ENCODE data around the gene SPTAN1. TPM values are rescaled to one million over a fixed set of nuclear protein-coding genes. Genes with fewer than 3 reads are reported as not detected.

Gene SPTAN1
- total and polyA plus RNA-seq, 2 donors (not counting 3 experiments of a cell fraction or from before 2014, with no cell fraction given), result 408 to 502 TPM

GRCh38 chr9:128529191-128529590 is 23.2 kb upstream of the SPTAN1 start:
- no peaks in the 10 kb centered on the region for H3K9me1 ChIP-seq (replicated peaks; ENCODE audit: control insufficient read depth, extremely low read depth, insufficient read depth, low read length)
- H3K27me3 ChIP-seq (ENCODE audit: control insufficient read depth in 2 of 2, insufficient read depth in 2 of 2, low read length in 2 of 2), result no peaks in the 10 kb centered on the region
- CTCF ChIA-PET, result interaction anchor here (1.2 to 3.9 kb wide), 4 partner anchors 8 to 90 kb away, joined by 4 to 11 read pairs (median 6); partner anchors contain the start of gene GLE1
- POLR2A ChIA-PET, result interaction anchor here (1.3 kb wide), 1 partner anchor 25 kb away, joined by 3 read pairs; no protein-coding TSS in a partner anchor
- H3K9me3 ChIP-seq (replicated peaks; ENCODE audit: control insufficient read depth, insufficient read depth, low read length), result no peaks in the 10 kb centered on the region
- peak overlapping the region; percentile 1 for H3K4me2 ChIP-seq (ENCODE audit: insufficient read depth, low read length)
- H3K36me3 ChIP-seq (ENCODE audit: control insufficient read depth in 2 of 2, extremely low read depth in 1 of 2, insufficient read depth in 2 of 2, low read length in 2 of 2), result peaks cover 5 to 8% of the 10 kb centered on the region in 2 experiments
- no peaks in the 10 kb centered on the region for H3K79me2 ChIP-seq (ENCODE audit: control insufficient read depth, insufficient read depth, low read length)
- FAIRE-seq (peak; percentile 84), DNase-seq (ENCODE audit: low read depth, low spot score) (peak; percentile 20)
- TF ChIP-seq POLR2A (IDR thresholded peaks at IDR 0.05; ENCODE audit: low read depth, low read length) (no peak), EZH2 (IDR thresholded peaks at IDR 0.05; ENCODE audit: borderline replicate concordance, low read depth, low read length, severe bottlenecking) (no peak), MYC (IDR thresholded peaks at IDR 0.05; ENCODE audit: low read depth, low read length) (no peak)
- TF ChIP-seq, protein P1, sequence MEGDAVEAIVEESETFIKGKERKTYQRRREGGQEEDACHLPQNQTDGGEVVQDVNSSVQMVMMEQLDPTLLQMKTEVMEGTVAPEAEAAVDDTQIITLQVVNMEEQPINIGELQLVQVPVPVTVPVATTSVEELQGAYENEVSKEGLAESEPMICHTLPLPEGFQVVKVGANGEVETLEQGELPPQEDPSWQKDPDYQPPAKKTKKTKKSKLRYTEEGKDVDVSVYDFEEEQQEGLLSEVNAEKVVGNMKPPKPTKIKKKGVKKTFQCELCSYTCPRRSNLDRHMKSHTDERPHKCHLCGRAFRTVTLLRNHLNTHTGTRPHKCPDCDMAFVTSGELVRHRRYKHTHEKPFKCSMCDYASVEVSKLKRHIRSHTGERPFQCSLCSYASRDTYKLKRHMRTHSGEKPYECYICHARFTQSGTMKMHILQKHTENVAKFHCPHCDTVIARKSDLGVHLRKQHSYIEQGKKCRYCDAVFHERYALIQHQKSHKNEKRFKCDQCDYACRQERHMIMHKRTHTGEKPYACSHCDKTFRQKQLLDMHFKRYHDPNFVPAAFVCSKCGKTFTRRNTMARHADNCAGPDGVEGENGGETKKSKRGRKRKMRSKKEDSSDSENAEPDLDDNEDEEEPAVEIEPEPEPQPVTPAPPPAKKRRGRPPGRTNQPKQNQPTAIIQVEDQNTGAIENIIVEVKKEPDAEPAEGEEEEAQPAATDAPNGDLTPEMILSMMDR (IDR thresholded peaks at IDR 0.05; ENCODE audit: extremely low read depth in 1 of 2, insufficient read depth in 1 of 2, low read depth in 1 of 2, low read length in 2 of 2), result no peak
- TF ChIP-seq, protein P2, sequence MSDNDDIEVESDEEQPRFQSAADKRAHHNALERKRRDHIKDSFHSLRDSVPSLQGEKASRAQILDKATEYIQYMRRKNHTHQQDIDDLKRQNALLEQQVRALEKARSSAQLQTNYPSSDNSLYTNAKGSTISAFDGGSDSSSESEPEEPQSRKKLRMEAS (IDR thresholded peaks at IDR 0.05; ENCODE audit: insufficient read depth, insufficient read length), result no peak
- no peak overlapping the region for H3K9ac ChIP-seq (replicated peaks; ENCODE audit: extremely low read depth, insufficient read depth, low read length)
- H2AFZ ChIP-seq (ENCODE audit: low read depth, low read length), result no peak overlapping the region
- peaks cover 14% of the 10 kb centered on the region for H3K4me1 ChIP-seq (ENCODE audit: control insufficient read depth, extremely low read depth, insufficient read depth, low read length)
- dilution Hi-C loops (cut with MboI; ENCODE audit: extremely low pct_ligation_motif_present, low sequenced_read_pairs), result no loop called here
- H3K4me3 ChIP-seq (replicated peaks in 1 of 3; ENCODE audit: insufficient read depth in 1 of 3, low read depth in 1 of 3, low read length in 3 of 3), result no peak overlapping the region
- BruUV-seq (replicated peaks), result no TSS peak
- H3K27ac ChIP-seq (ENCODE audit: insufficient read depth, low read depth, low read length), result peak overlapping the region; percentile 25
- H4K20me1 ChIP-seq (replicated peaks; ENCODE audit: control insufficient read depth, extremely low read depth, insufficient read depth, low read length), result no peaks in the 10 kb centered on the region
- intact Hi-C loops (cut with micrococcal nuclease), result no loop called here

DNA sequence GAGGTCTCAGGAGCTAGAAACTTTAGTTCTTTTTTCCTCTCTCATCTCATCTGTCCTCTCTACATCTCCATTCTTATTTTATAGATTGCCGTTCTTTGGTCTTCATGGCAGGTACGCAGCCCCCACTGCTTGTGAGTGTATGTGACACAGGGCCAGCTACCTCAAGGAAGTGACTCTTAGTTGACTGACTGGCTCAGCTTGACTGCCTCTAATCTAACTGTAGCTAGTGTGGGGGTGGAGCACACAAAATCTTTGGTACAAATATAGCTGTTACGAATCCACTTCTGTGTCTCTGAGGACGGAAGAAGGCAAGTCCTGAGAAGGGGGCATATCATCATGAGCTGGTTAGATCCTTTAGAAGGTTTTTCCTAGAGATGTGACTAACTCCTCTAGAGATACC is 19.8 kb upstream of the SPTAN1 start:
- Histone ChIP-seq H3K4me2 (ENCODE audit: insufficient read depth, low read length) (no peak overlapping the region), H3K9me1 (replicated peaks; ENCODE audit: control insufficient read depth, extremely low read depth, insufficient read depth, low read length) (no peaks in the 10 kb centered on the region), H3K9ac (replicated peaks; ENCODE audit: extremely low read depth, insufficient read depth, low read length) (no peak overlapping the region), H3K36me3 (ENCODE audit: control insufficient read depth in 2 of 2, extremely low read depth in 1 of 2, insufficient read depth in 2 of 2, low read length in 2 of 2) (peaks cover 2 to 5% of the 10 kb centered on the region in 2 experiments), H3K79me2 (ENCODE audit: control insufficient read depth, insufficient read depth, low read length) (no peaks in the 10 kb centered on the region), H4K20me1 (replicated peaks; ENCODE audit: control insufficient read depth, extremely low read depth, insufficient read depth, low read length) (no peaks in the 10 kb centered on the region), H3K27ac (ENCODE audit: insufficient read depth, low read depth, low read length) (no peak overlapping the region), H3K27me3 (ENCODE audit: control insufficient read depth in 2 of 2, insufficient read depth in 2 of 2, low read length in 2 of 2) (no peaks in the 10 kb centered on the region), H2AFZ (ENCODE audit: low read depth, low read length) (no peak overlapping the region), H3K9me3 (replicated peaks; ENCODE audit: control insufficient read depth, insufficient read depth, low read length) (no peaks in the 10 kb centered on the region), H3K4me1 (ENCODE audit: control insufficient read depth, extremely low read depth, insufficient read depth, low read length) (peaks cover 14% of the 10 kb centered on the region), H3K4me3 (replicated peaks in 1 of 3; ENCODE audit: insufficient read depth in 1 of 3, low read depth in 1 of 3, low read length in 3 of 3) (no peak overlapping the region)
- intact Hi-C loops (cut with micrococcal nuclease) (no loop called here), dilution Hi-C loops (cut with MboI; ENCODE audit: extremely low pct_ligation_motif_present, low sequenced_read_pairs) (no loop called here)
- DNase-seq (ENCODE audit: low read depth, low spot score), result no peak
- ChIA-PET POLR2A (no interaction called here), CTCF (no interaction called here)
- TF ChIP-seq GATA2 (IDR thresholded peaks at IDR 0.05; ENCODE audit: insufficient read depth, insufficient read length, low read depth, low read length) (no peak), EZH2 (IDR thresholded peaks at IDR 0.05; ENCODE audit: borderline replicate concordance, low read depth, low read length, severe bottlenecking) (no peak), POLR2A (IDR thresholded peaks at IDR 0.05; ENCODE audit: low read depth, low read length) (no peak), JUN (IDR thresholded peaks at IDR 0.05; ENCODE audit: borderline replicate concordance, insufficient read depth, insufficient read length, low read depth) (no peak), POLR2AphosphoS5 (IDR thresholded peaks at IDR 0.05; ENCODE audit: insufficient read depth, low read depth, low read length) (no peak), MYC (IDR thresholded peaks at IDR 0.05; ENCODE audit: low read depth, low read length) (no peak), FOS (IDR thresholded peaks at IDR 0.05; ENCODE audit: borderline replicate concordance, insufficient read depth, low read length) (no peak)
- TF ChIP-seq, protein P1 (IDR thresholded peaks at IDR 0.05; ENCODE audit: extremely low read depth in 1 of 2, insufficient read depth in 1 of 2, low read depth in 1 of 2, low read length in 2 of 2), result no peak
- TF ChIP-seq, protein P2 (IDR thresholded peaks at IDR 0.05; ENCODE audit: insufficient read depth, insufficient read length), result no peak
- no peak for FAIRE-seq
- no TSS peak for BruUV-seq (replicated peaks)

Measured in endothelial cell of umbilical vein (primary cell).